ENCODE results near the gene KDM7A. TPM values are rescaled to one million over a fixed set of nuclear protein-coding genes. Genes with fewer than 3 reads are reported as not detected.
A peak's percentile ranks its signal among the peaks of the same experiment; 100 is the strongest.

The KDM7A gene
- total and polyA plus RNA-seq, 2 experiments from 2014 or later: 0.75 to 7.0 TPM

- TF ChIP-seq EZH2phosphoT487 (IDR thresholded peaks at IDR 0.05; ENCODE audit: low read depth, severe bottlenecking, unreplicated experiment) (no peak), CTCF (IDR thresholded peaks at IDR 0.05; ENCODE audit: poor library complexity) (no peak), EZH2 (IDR thresholded peaks at IDR 0.05; ENCODE audit: borderline replicate concordance) (no peak)
- no peak overlapping the region for H2AFZ ChIP-seq
- no peak overlapping the region for H3K4me3 ChIP-seq
- H3K27me3 ChIP-seq: no peaks in the 10 kb centered on the region
- no peaks in the 10 kb centered on the region for H3K79me2 ChIP-seq
- H3K9me2 ChIP-seq (replicated peaks; ENCODE audit: insufficient read depth): no peaks in the 10 kb centered on the region
- H3K36me3 ChIP-seq (replicated peaks; ENCODE audit: insufficient read depth, low read depth): no peaks in the 10 kb centered on the region
- no peak overlapping the region for H3K4me2 ChIP-seq
- H4K20me1 ChIP-seq (ENCODE audit: insufficient read depth, poor library complexity, severe bottlenecking): no peaks in the 10 kb centered on the region
- no peak overlapping the region for H3K27ac ChIP-seq
- WGBS (ENCODE audit: low lambda C conversion rate, missing lambda C conversion rate): 88% methylated on average over 15 of the region's 15 CpGs
- H3K9me3 ChIP-seq (ENCODE audit: low read depth): no peaks in the 10 kb centered on the region
- no peaks in the 10 kb centered on the region for H3K4me1 ChIP-seq (ENCODE audit: insufficient read depth)
- DNase-seq (ENCODE audit: low spot score): no peak
These were observed 46.9 kb upstream of the KDM7A start for GRCh38 chr7:140223515-140224221.

GRCh38 chr7:140222814-140223213, 46.0 kb upstream of the KDM7A start:
- H3K4me2 ChIP-seq: no peak overlapping the region
- no peak overlapping the region for H2AFZ ChIP-seq
- H3K36me3 ChIP-seq (replicated peaks; ENCODE audit: insufficient read depth, low read depth): no peaks in the 10 kb centered on the region
- H3K9me2 ChIP-seq (replicated peaks; ENCODE audit: insufficient read depth): no peaks in the 10 kb centered on the region
- no peak for TF ChIP-seq EZH2 (IDR thresholded peaks at IDR 0.05; ENCODE audit: borderline replicate concordance)
- no peak for TF ChIP-seq CTCF (IDR thresholded peaks at IDR 0.05; ENCODE audit: poor library complexity)
- TF ChIP-seq EZH2phosphoT487 (IDR thresholded peaks at IDR 0.05; ENCODE audit: low read depth, severe bottlenecking, unreplicated experiment): no peak
- no peaks in the 10 kb centered on the region for H4K20me1 ChIP-seq (ENCODE audit: insufficient read depth, poor library complexity, severe bottlenecking)
- H3K9me3 ChIP-seq (ENCODE audit: low read depth): no peaks in the 10 kb centered on the region
- no peak for DNase-seq (ENCODE audit: low spot score)
- no peak overlapping the region for H3K4me3 ChIP-seq
- 96% methylated on average over 10 of the region's 10 CpGs for WGBS (ENCODE audit: low lambda C conversion rate, missing lambda C conversion rate)
- H3K4me1 ChIP-seq (ENCODE audit: insufficient read depth): no peaks in the 10 kb centered on the region
- H3K27me3 ChIP-seq: no peaks in the 10 kb centered on the region
- H3K79me2 ChIP-seq: no peaks in the 10 kb centered on the region
- no peak overlapping the region for H3K27ac ChIP-seq

- Histone ChIP-seq H4K20me1 (ENCODE audit: insufficient read depth, poor library complexity, severe bottlenecking) (no peaks in the 10 kb centered on the region), H2AFZ (no peak overlapping the region), H3K4me1 (ENCODE audit: insufficient read depth) (no peaks in the 10 kb centered on the region), H3K9me2 (replicated peaks; ENCODE audit: insufficient read depth) (no peaks in the 10 kb centered on the region), H3K79me2 (no peaks in the 10 kb centered on the region), H3K4me2 (no peak overlapping the region), H3K9me3 (ENCODE audit: low read depth) (no peaks in the 10 kb centered on the region), H3K27ac (peak overlapping the region; percentile 67), H3K27me3 (no peaks in the 10 kb centered on the region), H3K36me3 (replicated peaks; ENCODE audit: insufficient read depth, low read depth) (no peaks in the 10 kb centered on the region), H3K4me3 (no peak overlapping the region)
- WGBS (ENCODE audit: low lambda C conversion rate, missing lambda C conversion rate): 81% methylated on average over 10 of the region's 10 CpGs
- TF ChIP-seq EZH2 (IDR thresholded peaks at IDR 0.05; ENCODE audit: borderline replicate concordance): no peak
- no peak for TF ChIP-seq CTCF (IDR thresholded peaks at IDR 0.05; ENCODE audit: poor library complexity)
- TF ChIP-seq EZH2phosphoT487 (IDR thresholded peaks at IDR 0.05; ENCODE audit: low read depth, severe bottlenecking, unreplicated experiment): no peak
- DNase-seq (ENCODE audit: low spot score): no peak
These were observed 43.1 kb upstream of the KDM7A start for GRCh38 chr7:140219672-140220524.

Data from hepatocyte (in vitro differentiated cells).